Thyroid gland (tissue), 4 donors: ENCODE results near the gene BCAS3.

Experiments
- POLR2A ChIP-seq, 2 donors: fragments of 450-650 bp; IDR thresholded peaks; one replicate each; pipeline ENCODE4 v1.6.1; 2017; ENCODE audit warnings: antibody characterized with exemption in 2 of 2, mild to moderate bottlenecking in 2 of 2, moderate library complexity in 1 of 2
- TF ChIP-seq, protein P1 (sequence below), 6 experiments: fragments of 200-600 bp in 3 of 6; fragments of 450-650 bp in 3 of 6; sonication (generic) in 3 of 6; IDR thresholded peaks; one replicate each; pipeline ENCODE4 v1.5.1; 2016 to 2019; ENCODE audit warnings: antibody characterized with exemption in 6 of 6, mild to moderate bottlenecking in 2 of 6, inconsistent platforms in 1 of 6, moderate library complexity in 1 of 6

DNA sequence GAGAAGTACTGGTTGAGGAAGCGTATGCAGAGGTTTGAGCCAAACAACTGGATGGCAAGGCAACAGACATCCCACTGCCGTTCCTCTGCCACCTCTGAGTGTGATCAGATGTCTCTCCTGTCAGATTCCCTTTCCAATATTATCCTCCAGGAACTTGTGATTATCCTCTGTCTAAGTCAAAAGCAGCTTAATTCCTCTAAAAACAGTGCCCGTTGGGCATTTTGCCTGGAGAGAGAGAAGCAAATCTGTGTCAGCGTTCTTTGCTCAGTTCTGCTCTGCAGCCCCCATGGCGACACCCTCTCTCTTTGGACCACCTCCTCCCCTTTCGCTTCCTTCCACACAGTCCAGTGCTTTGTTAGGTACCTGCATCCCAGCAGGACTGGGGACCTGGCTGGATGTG lies 665.9 kb downstream of the BCAS3 start:
- no peak for TF ChIP-seq POLR2A (IDR thresholded peaks at IDR 0.05)
- TF ChIP-seq, protein P1, sequence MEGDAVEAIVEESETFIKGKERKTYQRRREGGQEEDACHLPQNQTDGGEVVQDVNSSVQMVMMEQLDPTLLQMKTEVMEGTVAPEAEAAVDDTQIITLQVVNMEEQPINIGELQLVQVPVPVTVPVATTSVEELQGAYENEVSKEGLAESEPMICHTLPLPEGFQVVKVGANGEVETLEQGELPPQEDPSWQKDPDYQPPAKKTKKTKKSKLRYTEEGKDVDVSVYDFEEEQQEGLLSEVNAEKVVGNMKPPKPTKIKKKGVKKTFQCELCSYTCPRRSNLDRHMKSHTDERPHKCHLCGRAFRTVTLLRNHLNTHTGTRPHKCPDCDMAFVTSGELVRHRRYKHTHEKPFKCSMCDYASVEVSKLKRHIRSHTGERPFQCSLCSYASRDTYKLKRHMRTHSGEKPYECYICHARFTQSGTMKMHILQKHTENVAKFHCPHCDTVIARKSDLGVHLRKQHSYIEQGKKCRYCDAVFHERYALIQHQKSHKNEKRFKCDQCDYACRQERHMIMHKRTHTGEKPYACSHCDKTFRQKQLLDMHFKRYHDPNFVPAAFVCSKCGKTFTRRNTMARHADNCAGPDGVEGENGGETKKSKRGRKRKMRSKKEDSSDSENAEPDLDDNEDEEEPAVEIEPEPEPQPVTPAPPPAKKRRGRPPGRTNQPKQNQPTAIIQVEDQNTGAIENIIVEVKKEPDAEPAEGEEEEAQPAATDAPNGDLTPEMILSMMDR (IDR thresholded peaks at IDR 0.05), result no peak
